Stimulated activated CD4-positive, alpha-beta T cell treated with anti-CD3 and anti-CD28 coated beads, Interleukin-2, amount 100 ng/mL, for 4 hours (primary cell): Measurements from ENCODE around the gene CCDC66.
A peak's percentile ranks its signal among the peaks of the same experiment; 100 is the strongest.
"Not testable (repeated sequence)": the region's sequence is repeated elsewhere in the genome, so short reads cannot be mapped to it uniquely, and the experiment has no call there.

Experiments
- DNase-seq: peaks from one replicate; pipeline ENCODE4 v3.0.0-alpha.2; 2020; ENCODE audit warnings: low read depth

CCDC66 gene

DNA sequence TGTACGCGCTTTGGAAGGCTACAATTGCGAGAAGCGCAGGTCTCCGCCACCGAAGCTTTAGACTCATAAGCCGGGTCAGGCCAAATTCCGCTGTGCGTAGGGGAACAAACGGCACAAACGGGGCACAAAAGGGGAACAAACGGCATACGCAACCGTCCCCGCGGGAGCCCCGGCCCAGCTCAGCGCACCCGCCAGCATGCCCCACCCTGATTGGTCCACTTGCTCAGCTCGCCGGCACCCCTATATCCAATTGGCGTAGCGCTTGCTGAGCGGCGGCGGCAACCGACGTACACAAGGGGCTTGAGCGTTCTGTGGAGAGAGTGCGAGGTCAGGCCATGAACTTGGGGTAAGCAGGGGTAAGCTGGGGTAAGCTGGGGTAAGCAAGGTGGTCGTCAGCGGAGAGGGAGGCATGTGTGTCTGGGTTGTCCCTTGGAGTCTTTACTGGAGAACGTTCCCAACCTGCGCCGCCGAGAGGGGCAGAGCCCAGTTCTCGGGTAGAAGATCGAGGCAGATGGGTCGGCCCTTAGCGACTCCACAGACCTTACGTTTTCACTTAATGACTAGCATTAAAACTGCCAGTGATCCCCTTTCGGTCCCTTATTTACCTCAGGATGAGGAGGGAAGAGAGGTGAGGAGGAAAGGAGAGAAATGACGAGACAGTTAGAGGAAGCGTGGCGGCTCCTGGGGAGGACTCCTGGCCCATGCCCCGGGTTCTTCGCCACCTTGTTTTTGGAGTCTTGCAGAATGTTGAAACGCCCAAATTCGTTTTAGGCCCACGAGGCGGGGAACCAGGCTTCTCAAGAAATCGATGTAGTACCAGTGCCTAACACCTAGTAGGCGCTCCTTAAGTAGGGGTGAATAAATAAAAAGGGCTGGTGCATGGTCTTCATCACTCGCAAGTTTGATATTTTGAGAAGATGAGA lies at the start of gene CCDC66:
TSS of gene CCDC66 (plus strand) at position 268 of the 923 bp plus-strand sequence. CDS start at position 336, 68 bp downstream.
- peak; percentile 90 for DNase-seq

- DNase-seq = no peak
These were observed 37.3 kb upstream of the CCDC66 start for GRCh38 chr3:56519641-56520040.

- no peak for DNase-seq
These were observed 34.6 kb upstream of the CCDC66 start for GRCh38 chr3:56522374-56522773.

DNA sequence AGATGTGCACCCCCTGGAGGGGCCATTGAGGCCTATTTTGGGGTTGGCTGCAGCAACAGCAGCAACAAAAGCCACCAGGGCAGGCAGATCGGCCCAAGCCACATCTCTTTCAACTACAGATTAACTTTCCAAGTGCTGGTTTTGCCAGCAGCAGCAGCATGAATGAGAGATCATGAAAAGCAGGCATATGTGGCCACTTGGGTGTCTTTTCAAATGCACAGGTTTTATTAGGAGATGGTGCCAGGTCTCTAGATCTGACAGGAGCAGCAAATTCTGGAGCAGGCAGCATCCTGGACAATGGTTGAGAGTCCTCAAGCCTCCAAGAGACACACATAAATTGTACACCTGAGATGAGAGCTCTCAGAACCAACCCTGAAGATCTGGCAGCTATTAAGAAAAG lies 31.7 kb upstream of the CCDC66 start:
- no peak for DNase-seq

GRCh38 chr3:56536735-56537134 lies 20.2 kb upstream of the CCDC66 start:
- DNase-seq = no peak

DNA sequence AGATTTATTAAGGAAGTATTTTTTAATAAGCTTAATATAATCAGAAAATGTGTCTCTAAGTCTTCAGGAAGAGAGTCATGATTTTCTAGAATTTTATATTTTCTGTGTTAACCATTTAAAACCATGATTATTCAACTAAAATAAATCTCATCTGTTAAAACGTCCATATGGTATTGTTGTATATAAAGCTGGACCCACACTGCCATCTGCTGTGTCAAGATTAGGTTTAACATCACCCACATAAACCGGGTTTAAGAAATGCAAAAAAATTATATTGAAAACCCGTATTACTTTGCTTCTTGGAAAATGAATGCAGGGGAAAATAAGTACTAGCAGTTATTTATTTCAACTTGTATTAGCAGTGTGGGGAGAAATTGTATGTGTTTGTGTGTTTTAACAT lies 9.5 kb upstream of the CCDC66 start:
- DNase-seq = no peak

DNA sequence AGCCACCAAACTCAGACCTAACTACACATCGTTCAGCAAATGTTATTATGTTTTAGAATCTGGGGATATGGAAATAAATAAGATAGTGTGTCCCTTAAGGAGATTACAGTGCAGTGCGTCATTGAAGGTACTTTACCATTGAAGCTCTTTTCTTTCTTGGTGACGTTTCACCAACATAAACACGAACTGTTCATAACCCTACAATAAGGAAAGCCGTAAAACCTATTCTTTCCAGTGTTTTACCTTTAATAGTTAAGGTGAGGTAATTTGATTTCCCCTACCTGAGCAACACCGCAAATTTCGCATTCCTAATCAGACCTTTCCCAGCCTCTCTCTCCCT lies 826 bp downstream of the CCDC66 start:
- no peak for DNase-seq

- DNase-seq = no peak
These were observed 16.5 kb downstream of the CCDC66 start for GRCh38 chr3:56573501-56573900.

DNA sequence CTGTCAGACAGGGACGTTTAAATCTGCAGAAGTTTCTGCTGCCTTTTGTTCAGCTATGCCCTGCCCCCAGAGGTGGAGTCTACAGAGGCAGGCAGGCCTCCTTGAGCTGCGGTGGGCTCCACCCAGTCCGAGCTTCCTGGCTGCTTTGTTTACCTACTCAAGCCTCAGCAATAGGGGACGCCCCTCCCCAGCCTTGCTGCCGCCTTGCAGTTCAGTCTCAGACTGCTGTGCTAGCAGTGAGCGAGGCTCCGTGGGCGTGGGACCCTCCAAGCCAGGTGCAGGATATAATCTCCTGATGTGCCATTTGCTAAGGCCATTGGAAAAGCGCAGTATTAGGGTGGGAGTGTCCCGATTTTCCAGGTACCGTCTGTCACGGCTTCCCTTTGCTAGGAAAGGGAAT lies 25.0 kb downstream of the CCDC66 start:
- DNase-seq = not testable (repeated sequence)

- not testable (repeated sequence) for DNase-seq
These were observed 27.3 kb downstream of the CCDC66 start for GRCh38 chr3:56584275-56584674.

DNA sequence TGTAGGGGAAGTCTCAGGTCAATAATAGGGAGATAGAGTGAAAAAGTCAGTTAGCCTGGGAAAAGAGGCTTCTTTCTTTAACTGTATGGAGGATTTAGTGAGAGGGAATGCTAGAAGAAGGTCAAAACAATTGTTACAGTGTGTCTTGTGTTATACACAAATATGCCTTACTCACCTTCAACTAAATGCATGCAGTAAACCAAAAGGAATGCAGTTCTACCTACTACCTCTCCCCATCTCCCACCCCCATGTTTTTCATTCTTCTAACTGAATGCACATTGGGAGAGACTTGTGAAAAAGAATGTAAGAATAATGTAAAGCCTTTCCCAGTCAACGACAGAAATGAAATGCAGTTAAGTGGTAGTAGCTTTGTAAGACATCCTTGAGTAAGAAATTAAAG lies 33.8 kb downstream of the CCDC66 start:
- no peak for DNase-seq

DNA sequence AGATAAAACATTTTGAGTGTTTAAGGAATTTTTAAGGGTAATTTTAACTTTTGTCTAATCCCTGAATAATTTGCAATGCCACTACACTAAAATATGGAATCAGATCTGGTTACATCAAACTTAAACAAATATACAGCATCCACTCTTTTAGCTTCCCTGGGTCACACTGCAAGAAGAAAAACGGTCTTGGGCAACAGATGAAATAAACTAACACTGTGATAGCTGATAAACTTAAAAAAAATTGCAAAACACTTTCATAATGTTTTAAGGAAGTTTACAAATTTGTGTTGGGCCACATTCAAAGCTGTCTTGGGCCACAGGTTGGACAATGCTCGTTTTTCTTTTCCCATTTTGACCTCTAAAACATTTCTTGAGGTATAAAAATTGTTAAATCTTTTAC lies 34.3 kb downstream of the CCDC66 start:
- DNase-seq = no peak

GRCh38 chr3:56593455-56594158 lies 36.6 kb downstream of the CCDC66 start:
- peak; percentile 40 for DNase-seq

DNA sequence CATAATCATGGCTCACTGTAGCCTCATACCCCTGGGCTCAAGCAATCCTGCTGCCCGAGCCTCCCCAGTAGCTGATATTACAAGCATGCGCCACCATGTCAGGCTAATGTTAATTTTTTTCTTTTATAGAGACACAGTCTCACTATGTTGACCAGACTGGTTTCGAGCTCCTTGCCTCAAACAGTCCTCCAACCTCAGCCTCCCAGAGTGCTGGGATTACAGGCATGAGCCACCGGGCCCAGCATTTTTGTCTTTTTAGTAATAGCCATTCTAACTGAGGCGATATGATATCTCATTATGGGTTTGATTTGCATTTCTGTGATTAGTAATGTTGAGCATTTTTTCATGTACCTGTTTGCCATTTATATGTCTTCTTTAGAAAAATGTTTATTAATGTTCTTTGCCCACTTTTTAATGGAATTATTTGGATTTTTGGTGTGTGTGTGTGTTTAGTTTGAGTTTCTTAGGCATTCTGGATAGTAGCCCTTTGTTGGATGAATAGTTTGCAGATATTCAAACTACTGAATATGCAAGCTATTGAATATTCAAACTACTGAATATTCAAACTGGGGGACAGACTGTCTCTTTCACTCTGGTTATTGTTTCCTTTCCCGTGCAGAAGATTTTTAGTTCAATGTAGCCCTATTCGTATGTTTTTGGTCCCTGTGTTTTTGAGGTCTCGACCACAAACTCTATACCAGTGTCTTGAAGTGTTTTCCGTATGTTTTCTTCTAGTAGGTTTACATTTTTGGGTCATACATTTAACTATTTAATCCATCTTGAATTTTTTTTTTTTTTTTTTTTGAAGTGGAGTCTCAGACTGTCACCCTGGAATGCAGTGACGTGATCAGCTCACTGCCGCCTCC lies 39.2 kb downstream of the CCDC66 start:
- no peak for DNase-seq

DNA sequence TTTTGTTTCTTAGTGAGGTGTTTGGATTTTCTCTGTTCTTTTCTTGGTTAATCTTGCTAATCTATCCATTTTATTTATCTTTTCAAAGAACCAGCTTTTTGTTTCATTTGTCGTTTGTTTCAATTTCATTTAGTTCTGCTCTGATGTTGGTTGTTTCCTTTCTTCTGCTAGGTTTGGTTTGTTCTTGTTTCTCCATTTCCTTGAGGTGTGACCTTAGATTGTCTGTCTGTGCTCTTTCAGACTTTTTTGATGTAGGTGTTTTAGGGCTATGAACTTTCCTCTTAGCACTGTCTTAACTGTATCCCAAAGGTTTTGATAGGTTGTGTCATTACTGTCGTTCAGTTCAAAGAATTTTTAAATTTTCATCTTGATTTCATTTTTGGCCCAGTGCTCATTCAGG lies 51.5 kb downstream of the CCDC66 start:
- DNase-seq = not testable (repeated sequence)

DNA sequence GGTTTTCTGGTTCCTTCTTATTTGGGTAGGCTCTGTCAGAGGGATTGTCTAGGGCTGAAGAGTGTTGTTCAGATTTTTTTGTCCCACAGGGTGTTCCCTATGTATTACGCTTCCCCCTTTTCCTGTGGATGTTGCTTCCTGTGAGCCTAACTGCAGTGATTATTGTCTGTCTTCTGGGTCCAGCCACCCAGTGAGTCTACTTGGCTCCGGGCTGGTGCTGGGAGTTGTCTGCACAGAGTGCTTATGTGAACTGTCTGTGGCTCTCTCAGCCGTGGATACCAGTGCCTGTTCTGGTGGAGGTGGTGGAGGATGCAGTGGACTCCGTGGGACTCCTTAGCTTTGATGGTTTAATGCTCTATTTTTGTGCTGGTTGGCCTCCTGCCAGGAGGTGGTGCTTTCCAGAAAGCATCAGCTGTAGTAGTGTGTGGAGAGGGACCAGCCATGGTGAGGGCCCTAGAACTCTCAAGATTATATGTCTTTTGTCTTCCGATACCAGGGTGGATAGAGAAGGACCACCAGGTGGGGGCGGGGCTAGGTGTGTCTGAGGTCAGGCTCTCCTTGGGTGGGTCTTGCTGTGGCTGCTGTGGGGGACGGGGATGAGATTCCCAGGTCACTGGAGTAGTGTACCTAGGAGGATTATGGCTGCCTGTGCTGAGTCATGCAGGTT lies 53.8 kb downstream of the CCDC66 start:
- DNase-seq = no peak

DNA sequence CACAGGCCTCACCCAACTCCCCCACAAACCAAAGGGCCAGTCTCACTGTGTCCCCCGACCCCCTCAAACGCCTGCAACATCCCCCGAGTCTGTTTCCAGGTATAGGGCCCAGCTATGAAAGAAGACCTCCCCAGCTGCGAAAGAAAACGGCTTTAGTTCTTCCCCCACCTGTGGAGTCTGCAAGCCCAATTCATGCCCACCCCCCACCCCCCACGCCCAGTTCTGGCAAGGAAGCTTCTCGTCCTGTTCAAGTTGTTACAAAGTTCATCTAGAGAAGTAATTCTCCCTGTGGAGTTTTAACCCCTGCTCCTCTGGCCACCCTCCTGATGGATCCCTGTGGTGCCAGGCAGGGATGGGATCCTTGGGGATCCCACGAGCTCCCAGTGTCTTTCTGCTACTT lies 54.4 kb downstream of the CCDC66 start:
- no peak for DNase-seq

GRCh38 chr3:56612146-56612545 lies 55.2 kb downstream of the CCDC66 start:
- DNase-seq = no peak

DNA sequence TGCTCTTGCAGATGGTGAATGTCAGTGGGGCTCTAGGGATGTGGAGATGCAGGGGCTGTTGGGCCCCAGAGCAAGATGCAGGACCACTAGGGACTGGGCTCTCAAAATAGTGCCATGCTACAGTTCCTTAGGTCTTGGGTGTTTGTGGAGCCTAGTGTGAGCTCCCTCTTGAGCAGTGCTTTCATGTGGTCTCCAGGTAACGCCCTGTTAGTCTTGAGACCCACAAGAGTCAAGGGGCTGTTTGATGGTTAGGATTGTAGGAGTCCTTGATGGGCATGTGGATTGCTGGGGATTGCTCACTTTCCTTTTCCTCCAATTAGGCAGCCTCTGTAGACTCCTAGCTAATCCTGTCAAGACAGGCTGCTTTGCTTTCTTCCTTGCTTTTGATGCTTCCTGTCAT lies 56.0 kb downstream of the CCDC66 start:
- no peak for DNase-seq

GRCh38 chr3:56616478-56617006 lies 59.6 kb downstream of the CCDC66 start:
- no peak for DNase-seq

GRCh38 chr3:56620371-56620770 lies 63.4 kb downstream of the CCDC66 start:
- DNase-seq = no peak

GRCh38 chr3:56621681-56622080 lies 64.7 kb downstream of the CCDC66 start:
- DNase-seq = no peak
